ENCODE measurements around the gene MAP7D1.

Gene MAP7D1

GRCh38 chr1:36208978-36209703 is 53.2 kb downstream of the MAP7D1 start:
- Histone ChIP-seq H3K27ac (ENCODE audit: low read depth, low read length) (no peak overlapping the region), H2AFZ (ENCODE audit: low read depth, low read length, severe bottlenecking) (no peak overlapping the region)
- TF ChIP-seq EZH2phosphoT487 (conservative IDR thresholded peaks at IDR 0.05; ENCODE audit: low read length), result no peak
- TF ChIP-seq, protein P1, sequence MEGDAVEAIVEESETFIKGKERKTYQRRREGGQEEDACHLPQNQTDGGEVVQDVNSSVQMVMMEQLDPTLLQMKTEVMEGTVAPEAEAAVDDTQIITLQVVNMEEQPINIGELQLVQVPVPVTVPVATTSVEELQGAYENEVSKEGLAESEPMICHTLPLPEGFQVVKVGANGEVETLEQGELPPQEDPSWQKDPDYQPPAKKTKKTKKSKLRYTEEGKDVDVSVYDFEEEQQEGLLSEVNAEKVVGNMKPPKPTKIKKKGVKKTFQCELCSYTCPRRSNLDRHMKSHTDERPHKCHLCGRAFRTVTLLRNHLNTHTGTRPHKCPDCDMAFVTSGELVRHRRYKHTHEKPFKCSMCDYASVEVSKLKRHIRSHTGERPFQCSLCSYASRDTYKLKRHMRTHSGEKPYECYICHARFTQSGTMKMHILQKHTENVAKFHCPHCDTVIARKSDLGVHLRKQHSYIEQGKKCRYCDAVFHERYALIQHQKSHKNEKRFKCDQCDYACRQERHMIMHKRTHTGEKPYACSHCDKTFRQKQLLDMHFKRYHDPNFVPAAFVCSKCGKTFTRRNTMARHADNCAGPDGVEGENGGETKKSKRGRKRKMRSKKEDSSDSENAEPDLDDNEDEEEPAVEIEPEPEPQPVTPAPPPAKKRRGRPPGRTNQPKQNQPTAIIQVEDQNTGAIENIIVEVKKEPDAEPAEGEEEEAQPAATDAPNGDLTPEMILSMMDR (IDR thresholded peaks at IDR 0.05; ENCODE audit: insufficient read depth, low read length, poor library complexity, severe bottlenecking), result no peak

DNA sequence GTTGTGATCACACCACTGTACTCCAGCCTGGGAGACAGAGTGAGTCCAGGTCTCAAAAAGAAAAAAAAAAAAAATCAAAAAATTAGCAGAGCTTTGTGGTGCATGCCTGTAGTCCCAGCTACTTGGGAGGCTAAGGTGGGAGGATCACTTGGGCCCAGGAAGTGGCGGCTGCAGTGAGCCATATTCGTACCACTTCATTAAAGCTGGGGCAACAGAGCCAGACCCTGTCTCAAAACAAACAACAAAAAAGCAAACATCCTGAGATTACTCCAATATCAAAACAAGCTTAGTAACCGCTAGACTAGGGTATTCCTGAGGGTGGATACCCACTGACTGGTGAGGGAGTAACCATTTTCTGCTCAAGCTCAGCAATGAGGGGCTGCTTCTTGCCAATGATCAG is 55.3 kb downstream of the MAP7D1 start:
- Histone ChIP-seq H3K9me2 (replicated peaks; ENCODE audit: insufficient read depth, low read length) (no peaks in the 10 kb centered on the region), H3K4me2 (ENCODE audit: low read depth, low read length, poor library complexity, severe bottlenecking) (no peak overlapping the region), H3K4me3 (ENCODE audit: insufficient read depth, low read length, poor library complexity, severe bottlenecking) (no peak overlapping the region)

More at GRCh38 chr1:36208978-36209703, 53.2 kb downstream of the MAP7D1 start:
- Histone ChIP-seq H3K27me3 (ENCODE audit: low read length) (no peaks in the 10 kb centered on the region), H3K4me2 (ENCODE audit: low read depth, low read length, poor library complexity, severe bottlenecking) (no peak overlapping the region), H3K4me3 (ENCODE audit: insufficient read depth, low read length, poor library complexity, severe bottlenecking) (no peak overlapping the region), H3K36me3 (ENCODE audit: low read length) (no peaks in the 10 kb centered on the region), H3K9me3 (ENCODE audit: insufficient read depth, low read length) (no peaks in the 10 kb centered on the region), H3F3A (ENCODE audit: insufficient read depth) (no peaks in the 10 kb centered on the region), H3K79me2 (ENCODE audit: insufficient read depth, low read length) (no peaks in the 10 kb centered on the region), H3K9ac (ENCODE audit: low read length) (no peak overlapping the region), H4K20me1 (ENCODE audit: low read depth, low read length) (no peaks in the 10 kb centered on the region), H3K9me2 (replicated peaks; ENCODE audit: insufficient read depth, low read length) (no peaks in the 10 kb centered on the region)

GRCh38 chr1:36211841-36212240 is 55.9 kb downstream of the MAP7D1 start:
- no peaks in the 10 kb centered on the region for H3K79me2 ChIP-seq (ENCODE audit: insufficient read depth, low read length)
- H3K4me2 ChIP-seq (ENCODE audit: low read depth, low read length, poor library complexity, severe bottlenecking), result no peak overlapping the region
- no peaks in the 10 kb centered on the region for H3K27me3 ChIP-seq (ENCODE audit: low read length)
- TF ChIP-seq, protein P1 (IDR thresholded peaks at IDR 0.05; ENCODE audit: insufficient read depth, low read length, poor library complexity, severe bottlenecking), result no peak
- TF ChIP-seq EZH2phosphoT487 (conservative IDR thresholded peaks at IDR 0.05; ENCODE audit: low read length), result no peak
- H2AFZ ChIP-seq (ENCODE audit: low read depth, low read length, severe bottlenecking), result no peak overlapping the region
- H3K27ac ChIP-seq (ENCODE audit: low read depth, low read length), result no peak overlapping the region
- H3K9ac ChIP-seq (ENCODE audit: low read length), result no peak overlapping the region
- no peaks in the 10 kb centered on the region for H3F3A ChIP-seq (ENCODE audit: insufficient read depth)
- no peaks in the 10 kb centered on the region for H3K36me3 ChIP-seq (ENCODE audit: low read length)
- H3K9me3 ChIP-seq (ENCODE audit: insufficient read depth, low read length), result no peaks in the 10 kb centered on the region
- H3K9me2 ChIP-seq (replicated peaks; ENCODE audit: insufficient read depth, low read length), result no peaks in the 10 kb centered on the region
- H3K4me3 ChIP-seq (ENCODE audit: insufficient read depth, low read length, poor library complexity, severe bottlenecking), result no peak overlapping the region
- H4K20me1 ChIP-seq (ENCODE audit: low read depth, low read length), result no peaks in the 10 kb centered on the region

More for the DNA sequence above, 55.3 kb downstream of the MAP7D1 start:
- TF ChIP-seq, protein P1 (IDR thresholded peaks at IDR 0.05; ENCODE audit: insufficient read depth, low read length, poor library complexity, severe bottlenecking), result no peak
- TF ChIP-seq EZH2phosphoT487 (conservative IDR thresholded peaks at IDR 0.05; ENCODE audit: low read length), result no peak
- no peak overlapping the region for H2AFZ ChIP-seq (ENCODE audit: low read depth, low read length, severe bottlenecking)
- no peaks in the 10 kb centered on the region for H4K20me1 ChIP-seq (ENCODE audit: low read depth, low read length)
- no peak overlapping the region for H3K9ac ChIP-seq (ENCODE audit: low read length)
- H3F3A ChIP-seq (ENCODE audit: insufficient read depth), result no peaks in the 10 kb centered on the region
- H3K27ac ChIP-seq (ENCODE audit: low read depth, low read length), result no peak overlapping the region
- no peaks in the 10 kb centered on the region for H3K36me3 ChIP-seq (ENCODE audit: low read length)
- no peaks in the 10 kb centered on the region for H3K9me3 ChIP-seq (ENCODE audit: insufficient read depth, low read length)
- H3K27me3 ChIP-seq (ENCODE audit: low read length), result no peaks in the 10 kb centered on the region
- H3K79me2 ChIP-seq (ENCODE audit: insufficient read depth, low read length), result no peaks in the 10 kb centered on the region

All from SU-DHL-6 (cell line).